T-helper 2 cell (primary cell): ENCODE results near the gene ODF2L.
"Not testable (repeated sequence)": the region's sequence is repeated elsewhere in the genome, so short reads cannot be mapped to it uniquely, and the experiment has no call there.

Source experiments
- DNase-seq, 5 experiments: peaks; one replicate each; pipeline versions ENCODE4 v3.0.0 to v3.0.0-alpha.2; 2012 to 2022

The ODF2L gene

GRCh38 chr1:86382878-86383277 lies 13.2 kb downstream of the ODF2L start:
- DNase-seq = no peak

DNA sequence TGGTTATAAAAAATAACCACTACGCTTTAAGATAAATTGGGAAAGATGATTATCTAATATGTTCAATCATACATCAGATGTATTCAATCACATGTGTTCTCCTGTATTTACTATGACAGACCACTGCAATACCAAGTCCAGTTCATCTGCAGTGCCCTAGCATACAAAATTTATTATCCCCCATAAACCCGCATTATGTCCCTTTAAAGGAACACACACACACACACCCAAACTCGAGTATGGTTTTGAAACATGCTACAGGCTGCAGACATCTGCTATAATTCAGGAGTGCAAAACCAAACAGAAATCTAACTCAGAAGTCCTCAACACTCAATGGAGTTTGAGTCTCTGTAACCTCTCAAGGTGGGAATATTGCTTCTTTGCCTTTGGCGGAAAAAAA lies 14.9 kb downstream of the ODF2L start:
- no peak for DNase-seq

GRCh38 chr1:86380257-86380861 lies 15.8 kb downstream of the ODF2L start:
- DNase-seq = peak in 2 of 5 experiments; percentile 19 to 62

DNA sequence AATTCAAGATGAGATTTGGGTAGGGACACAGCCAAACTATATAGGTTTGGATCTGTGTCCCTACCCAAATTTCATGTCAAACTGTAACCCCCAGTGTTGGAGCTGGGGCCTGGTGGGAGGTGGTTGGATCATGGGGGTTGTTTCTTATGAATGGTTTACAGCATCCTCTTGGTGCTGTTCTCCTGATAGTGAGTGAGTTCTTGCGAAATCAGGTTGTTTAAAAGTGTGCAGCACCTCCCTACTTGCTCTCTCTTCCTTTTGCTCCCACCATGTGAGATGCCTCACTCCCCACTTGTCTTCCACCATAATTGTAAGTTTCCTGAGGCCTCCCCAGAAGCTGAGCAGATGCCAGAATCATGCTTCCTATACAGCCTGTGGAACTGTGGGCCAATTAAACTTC lies 17.3 kb downstream of the ODF2L start:
- DNase-seq = no peak

DNA sequence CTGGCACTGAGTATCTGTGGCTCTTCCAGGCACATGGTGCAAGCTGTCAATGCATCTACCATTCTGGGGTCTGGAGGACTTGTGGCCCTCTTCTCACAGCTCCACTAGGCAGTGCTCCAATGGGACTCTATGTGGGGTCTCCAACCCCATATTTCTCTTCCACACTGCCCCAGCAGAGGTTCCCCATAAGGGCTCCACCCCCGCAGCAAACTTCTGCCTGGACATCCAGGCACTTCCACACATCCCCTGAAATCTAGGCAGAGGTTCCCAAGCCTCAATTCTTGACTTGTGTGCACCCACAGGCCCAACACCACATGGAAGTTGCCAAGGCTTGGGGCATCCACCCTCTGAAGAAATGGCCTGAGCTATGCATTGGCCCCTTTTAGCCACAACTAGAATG lies 18.8 kb downstream of the ODF2L start:
- peak in 1 of 5 experiments; percentile 11 for DNase-seq

DNA sequence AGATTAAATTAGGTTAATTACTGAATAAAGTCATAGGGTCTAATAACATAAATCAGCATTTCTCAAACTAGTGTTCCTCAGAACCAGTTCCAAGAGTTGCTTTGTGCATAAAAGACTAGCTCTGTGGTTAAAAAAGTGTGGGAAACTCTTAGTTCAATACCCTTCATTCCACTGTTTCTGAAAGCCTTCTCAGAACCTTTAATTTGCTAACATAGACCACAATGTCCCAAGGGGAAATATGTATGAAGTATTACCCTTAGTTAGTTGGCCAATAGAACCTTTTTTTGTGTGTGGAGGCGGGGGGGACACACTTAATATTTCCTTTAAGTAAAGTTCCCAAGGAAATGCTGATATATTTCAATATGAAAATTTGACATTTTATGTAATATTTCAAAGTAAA lies 20.4 kb downstream of the ODF2L start:
- no peak for DNase-seq

GRCh38 chr1:86370601-86371022 lies 25.5 kb downstream of the ODF2L start:
- no peak for DNase-seq

DNA sequence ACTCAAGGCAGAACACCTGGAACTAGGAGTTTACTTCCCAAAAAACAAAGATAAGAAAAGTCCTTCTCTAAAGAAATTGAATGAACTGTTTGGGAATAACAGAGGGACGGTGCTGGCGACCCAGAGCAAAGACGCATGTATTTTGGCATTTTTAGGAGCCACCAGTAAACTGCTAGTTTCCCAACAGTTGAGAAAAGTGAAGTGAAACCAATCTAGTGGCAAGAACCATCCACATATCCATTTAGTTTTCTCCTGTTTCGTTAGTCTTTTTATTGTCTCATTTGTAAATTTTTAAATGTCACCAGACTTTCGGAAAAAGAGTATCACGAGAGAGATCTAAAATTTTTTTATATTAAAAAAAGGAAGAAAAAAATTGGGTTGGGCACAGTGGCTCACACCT lies 30.2 kb downstream of the ODF2L start:
- DNase-seq = no peak

GRCh38 chr1:86362807-86363206 lies 33.3 kb downstream of the ODF2L start:
- DNase-seq = no peak

DNA sequence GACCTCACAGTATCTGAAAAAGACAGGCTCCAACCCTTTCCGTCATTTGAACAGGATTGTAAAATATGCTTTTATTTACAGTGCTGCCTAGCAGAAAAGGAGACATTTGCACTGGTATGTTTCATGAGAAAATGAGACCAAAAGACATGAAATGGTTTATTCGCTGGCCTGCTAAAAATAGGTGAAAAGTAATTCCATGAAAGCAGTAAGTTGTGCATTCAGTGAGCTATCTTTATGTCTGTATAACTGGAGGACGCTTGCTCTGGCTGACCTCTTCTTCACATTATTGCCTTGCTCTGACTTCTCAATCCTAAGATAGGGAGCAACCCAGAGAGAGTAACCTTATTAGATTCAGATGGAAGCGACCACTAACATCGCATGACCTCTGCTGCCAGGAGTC lies 38.3 kb downstream of the ODF2L start:
- no peak for DNase-seq

DNA sequence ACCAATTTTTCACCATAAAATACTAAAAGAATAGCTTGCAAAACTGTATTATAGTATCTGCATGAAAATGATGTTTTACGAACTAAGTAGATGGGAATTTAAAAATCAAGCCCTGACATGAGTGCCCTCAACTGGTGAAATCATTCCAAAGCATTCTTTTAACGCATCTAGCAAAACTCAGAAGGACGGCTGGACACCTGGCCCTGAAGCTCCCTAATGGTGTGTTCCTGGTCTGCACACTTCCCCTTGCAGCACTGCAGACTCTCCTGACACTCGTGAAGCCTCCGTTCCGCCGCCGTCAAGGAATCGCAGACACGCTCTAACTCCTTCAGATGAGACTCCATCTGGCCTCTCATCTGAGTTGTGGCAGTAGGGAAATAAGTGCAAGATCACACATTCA lies 39.9 kb downstream of the ODF2L start:
- DNase-seq = no peak

GRCh38 chr1:86352086-86352485 lies 44.0 kb downstream of the ODF2L start:
- no peak for DNase-seq

DNA sequence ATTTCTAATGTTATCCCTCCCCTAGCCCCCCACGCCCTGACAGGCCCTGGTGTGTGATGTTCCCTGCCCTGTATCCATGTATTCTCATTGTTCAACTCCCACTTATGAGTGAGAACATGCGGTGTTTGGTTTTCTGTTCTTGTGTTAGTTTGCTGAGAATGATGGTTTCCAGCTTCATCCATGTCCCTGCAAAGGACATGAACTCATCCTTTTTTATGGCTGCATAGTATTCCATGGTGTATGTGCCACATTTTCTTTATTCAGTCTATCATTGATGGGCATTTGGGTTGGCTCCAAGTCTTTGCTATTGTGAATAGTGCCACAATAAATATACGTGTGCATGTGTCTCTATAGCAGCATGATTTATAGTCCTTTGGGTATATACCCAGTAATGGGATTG lies 45.9 kb downstream of the ODF2L start:
- DNase-seq = not testable (repeated sequence)

DNA sequence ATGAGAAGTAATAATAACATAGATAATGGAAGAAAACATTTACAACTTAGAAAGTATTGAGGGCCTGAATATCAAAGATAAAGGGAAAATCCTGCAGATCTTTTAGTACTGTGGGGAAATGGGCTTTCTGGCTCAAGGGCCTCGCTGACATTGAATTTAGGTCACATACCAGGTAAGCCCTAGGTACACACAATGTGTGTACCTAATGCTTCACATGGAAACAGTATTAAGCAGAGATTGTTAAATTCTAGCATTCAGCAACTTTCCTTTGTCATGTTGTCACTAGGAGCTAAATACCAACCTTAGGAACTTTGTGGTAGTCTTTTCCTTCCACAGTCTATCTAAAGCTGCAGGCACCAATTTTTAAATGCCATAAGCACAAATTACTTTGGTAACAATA lies 49.7 kb downstream of the ODF2L start:
- no peak for DNase-seq

- DNase-seq = no peak
These were observed 51.1 kb downstream of the ODF2L start for GRCh38 chr1:86345042-86345441.

GRCh38 chr1:86339906-86340305 lies 56.2 kb downstream of the ODF2L start:
- DNase-seq = no peak

GRCh38 chr1:86339014-86339812 lies 56.9 kb downstream of the ODF2L start:
- DNase-seq = no peak

DNA sequence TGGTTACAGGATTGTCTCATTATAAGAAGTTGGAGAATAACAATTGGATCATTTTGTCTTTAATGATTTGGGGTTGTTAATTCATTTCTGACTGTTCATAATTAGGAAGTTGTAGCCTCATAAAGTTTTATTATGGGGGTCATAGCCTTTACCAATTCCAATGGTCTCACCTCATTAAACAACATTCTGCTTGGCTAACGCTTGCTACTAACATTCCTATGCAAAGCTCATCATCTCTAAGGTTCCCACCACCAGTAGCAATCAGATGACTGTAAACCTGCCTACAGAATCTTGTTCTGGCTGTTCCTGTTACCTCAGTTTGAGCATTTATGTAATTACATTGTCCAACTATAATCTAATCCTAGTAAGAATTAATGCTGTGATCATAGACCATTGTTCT lies 60.2 kb downstream of the ODF2L start:
- DNase-seq = no peak

- no peak for DNase-seq
These were observed 70.9 kb downstream of the ODF2L start for GRCh38 chr1:86325264-86325663.

DNA sequence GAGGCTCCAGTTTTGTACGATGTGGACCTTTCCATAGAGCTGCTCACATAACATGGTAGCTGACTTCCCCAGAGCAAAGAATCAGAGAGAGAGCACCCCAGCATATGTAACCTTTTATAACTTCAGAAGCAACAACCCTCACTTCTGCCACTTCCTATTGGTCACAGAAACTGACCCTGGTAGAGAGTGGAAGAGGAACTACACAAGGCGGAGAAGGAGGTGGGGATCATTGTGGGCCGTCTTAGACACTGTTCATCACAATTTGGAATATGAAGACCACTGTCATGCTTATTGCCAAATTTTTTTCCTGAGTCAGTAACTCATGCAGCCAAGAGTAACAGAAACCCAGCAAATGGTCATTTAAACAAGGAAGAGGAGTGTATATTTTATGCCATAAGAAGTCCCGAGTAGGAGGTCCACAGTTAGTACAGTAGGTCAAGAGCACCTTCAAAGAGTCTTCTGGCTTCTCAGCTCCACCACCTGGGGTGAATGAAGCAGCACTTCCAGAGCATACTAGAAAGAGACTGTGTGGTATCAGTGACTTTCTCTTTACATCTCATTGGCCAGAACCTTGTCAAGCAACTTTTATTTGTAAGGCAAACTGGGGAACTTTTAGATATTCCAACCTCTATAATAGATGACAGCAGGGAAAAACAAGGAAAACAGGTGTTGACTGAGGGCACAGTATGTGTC lies 71.8 kb downstream of the ODF2L start:
- no peak for DNase-seq

- DNase-seq = no peak
These were observed 73.9 kb downstream of the ODF2L start for GRCh38 chr1:86322241-86322640.

GRCh38 chr1:86318436-86318835 lies 77.7 kb downstream of the ODF2L start:
- no peak for DNase-seq

- no peak for DNase-seq
These were observed 78.2 kb downstream of the ODF2L start for GRCh38 chr1:86317926-86318325.

DNA sequence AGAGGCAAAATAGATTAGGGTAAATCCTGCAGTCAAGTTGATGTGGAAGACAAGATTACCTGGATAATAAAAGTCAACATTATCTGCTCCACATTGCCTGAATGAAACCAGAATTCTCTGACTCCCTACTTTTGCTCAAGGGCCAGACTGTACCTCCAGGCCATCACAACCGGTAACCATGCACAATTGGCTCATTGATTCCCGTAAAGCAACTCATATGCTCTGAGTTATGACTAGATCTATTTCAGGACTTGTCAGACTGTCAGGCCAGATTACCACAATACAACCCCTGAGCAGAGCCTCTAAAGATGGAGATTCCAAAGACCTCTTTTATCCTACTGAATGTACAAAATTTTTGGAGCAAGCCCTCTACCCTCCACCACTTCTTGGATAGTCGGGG lies 90.4 kb downstream of the ODF2L start:
- no peak for DNase-seq
